GF-D8 (cell line): ENCODE measurements around the gene LYL1.
"Not testable (repeated sequence)": the region's sequence is repeated elsewhere in the genome, so short reads cannot be mapped to it uniquely, and the experiment has no call there.

Experiments
- DNase-seq: peaks from one replicate; lab custom pipeline; 2025; lab: John Stamatoyannopoulos, UW

The LYL1 gene

DNA sequence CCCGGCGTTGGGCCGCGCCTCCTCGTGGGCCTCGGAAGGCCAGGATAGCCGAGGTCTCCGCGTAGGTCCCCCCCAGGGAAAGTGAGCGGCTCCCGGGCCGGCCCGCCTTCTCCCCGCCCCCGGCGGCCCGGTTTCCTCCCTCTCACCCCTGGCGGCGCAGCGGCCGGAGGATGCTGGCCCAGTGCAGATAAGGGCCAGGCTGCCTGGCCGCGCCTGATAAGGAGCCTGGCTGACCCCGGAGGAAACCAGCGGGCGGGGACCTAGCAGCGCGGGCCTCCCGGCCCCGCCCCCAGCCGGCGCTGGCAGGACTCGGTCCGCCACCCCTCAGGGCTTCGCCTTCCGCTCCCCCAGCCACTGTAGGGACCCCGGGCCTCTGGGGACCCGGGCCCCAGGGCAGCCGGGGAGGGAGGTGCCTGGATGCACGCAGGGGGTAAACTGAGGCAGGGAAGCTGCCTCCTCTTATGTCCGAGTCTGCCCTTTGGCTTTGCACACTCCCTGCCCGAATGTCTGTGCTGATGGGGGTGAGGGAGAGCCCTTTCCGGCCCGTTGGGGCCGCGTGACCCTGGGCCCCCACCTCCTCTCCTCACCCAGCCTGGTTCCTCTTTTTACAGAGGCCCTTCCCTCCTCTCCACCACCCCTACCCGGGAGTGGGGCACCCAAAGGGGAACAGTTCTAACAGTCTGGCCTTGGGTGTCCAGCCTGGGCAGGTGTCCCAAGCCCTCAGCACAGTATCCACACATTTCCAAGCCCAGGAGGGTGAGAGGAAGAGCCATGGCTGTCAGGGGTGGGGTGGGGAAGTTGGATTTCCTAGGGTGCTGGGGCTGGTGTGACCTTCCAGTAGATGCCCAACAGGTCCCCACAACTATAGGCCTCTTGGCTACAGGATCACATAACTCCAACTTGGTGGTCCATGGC is at the start of gene LYL1:
Gene LYL1, minus strand, starts transcription at position 193 of the 915 bp plus-strand sequence. CDS start 1,687 bp downstream, outside the sequence.
- peak; percentile 92 for DNase-seq

DNA sequence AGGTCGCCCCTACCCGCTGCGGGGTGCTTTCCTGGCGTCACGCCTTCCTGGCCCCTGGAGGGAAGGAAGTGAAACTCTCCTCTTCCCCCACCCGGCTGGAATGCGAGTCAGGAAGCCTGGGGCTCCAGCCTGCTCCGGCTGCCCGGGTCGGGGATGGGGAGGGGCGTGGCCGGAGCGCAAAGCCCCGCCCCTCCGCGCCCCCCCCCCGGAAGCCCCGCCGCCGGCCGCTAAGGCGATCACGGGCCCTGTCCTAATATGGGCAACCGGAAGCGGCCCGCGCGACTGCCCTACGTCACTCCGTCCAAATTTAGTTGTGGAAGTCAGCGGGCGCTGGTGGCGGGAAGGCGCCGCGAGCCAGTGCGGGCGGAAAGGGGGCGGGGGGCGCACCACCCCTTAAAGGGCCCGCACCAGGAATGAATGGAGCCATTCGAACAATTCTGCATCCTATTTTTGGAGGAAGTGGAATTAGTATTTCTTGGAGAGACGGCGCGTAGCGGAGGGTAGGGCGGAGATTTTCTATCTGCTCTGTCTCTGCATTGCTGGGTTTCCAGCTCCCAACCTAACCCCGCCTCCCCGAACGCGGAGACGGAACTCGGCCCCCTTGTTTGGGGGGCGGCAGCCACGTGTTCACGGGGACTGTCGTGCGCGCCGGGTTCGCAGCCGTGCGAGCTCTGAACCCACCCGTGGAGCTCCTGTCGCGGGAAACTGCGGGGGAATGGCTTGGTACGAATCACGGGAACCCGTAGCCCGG is 49.1 kb upstream of the LYL1 start:
- DNase-seq = peak; percentile 91

DNA sequence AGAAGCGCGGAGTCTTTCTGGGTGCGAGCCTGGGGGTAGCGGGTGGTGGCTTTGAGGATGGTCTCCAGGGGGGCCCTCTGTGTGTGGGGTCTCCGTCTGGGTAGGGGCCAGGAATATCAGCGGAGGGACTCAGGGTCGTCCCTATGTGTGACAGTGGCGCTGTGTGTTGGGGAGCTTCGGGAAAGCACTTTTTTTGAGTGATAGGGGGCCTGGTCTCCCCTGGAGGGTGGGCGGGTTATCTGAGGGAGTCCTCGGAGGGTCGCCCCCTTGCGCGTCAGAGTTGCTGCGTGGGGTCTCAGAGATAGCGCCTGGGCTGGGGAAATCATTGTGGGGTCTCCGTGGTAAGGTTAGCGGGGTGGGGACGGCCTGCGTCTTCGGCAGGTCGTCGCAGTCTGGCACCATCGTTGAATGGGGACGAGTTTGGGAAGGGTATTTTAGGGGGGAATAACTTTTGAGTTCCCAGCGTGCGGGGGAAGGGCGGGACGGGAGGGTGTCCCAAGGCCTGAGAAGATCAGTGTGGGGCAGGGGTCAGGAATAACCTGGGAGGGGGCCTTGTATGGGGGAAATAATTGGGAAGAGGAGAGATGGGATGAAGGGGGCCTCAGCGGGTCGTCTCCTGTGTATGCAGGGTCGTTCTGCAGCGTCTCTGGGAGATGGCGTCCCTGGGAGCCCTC is 48.4 kb upstream of the LYL1 start:
- no peak for DNase-seq

DNA sequence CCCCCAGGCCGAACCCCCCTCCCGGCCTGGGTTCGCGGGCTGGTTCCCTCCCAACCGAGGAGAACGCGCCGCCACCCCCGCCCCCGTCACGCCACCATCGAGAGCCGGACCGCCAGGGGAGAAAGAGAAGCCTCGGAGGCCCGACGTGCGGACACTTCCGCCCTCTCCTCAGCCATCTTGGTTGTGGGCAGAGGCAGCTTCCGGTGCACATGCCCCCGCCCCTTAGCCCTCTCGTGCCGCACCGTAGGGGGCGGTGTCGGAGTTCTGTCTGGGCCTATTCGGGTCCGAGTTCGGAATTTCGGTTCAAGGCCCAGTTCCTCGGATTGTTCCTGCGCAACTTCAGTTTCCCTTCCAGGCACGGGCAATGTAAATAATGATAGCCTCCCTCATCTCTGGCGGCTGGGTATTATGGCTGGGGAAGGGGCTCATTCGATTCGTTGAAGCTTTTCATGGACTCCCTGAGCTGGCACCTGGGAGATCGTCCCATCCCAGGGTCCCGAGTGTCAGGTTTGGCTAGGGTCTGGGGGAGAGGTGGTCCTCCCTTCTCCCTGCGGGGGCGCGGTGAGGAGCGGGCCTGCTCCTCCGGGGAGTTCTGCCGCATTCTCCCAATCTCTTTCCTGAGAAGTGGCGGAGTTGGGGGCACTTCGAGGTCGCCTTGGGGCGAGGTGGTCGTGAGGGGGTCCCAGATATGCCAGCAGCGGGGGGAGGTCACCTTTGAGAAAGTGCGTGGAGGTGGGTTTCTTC is 47.7 kb upstream of the LYL1 start, which contains the start of the genes IER2 and STX10:
Gene IER2, plus strand, starts transcription at position 225 of the 744 bp plus-strand sequence. CDS start 2,776 bp downstream, outside the sequence.
Gene STX10, minus strand, starts transcription at position 189 of the 744 bp plus-strand sequence. CDS start 202 bp downstream, outside the sequence.
- DNase-seq = peak; percentile 84

DNA sequence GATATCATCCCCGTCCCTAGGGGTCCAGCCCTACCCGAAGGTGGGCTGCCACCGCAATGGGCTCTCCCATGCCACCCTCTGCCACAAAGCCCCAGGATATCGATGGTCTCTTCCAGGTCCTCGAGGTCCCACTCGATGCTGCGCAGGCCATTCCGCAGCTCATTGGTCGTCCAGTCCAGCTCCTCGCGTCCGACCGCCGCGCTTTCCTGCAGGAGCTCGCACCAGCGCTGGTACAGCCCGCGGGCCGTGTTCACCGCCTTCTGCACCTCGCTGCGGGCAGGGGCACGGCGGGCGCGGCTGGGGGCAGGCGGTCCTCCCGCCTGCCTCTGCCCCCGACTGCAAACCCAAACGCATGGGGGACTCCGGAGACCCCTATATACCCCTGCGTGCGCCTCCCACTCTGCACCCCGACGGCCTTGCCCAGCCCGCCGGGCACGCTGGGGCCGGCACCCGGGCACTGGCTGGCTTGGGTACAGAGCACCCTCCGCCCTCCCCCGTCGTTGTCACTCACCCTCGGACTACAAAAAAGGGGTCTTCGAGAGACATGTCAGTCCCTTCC is 47.0 kb upstream of the LYL1 start:
- DNase-seq = no peak

DNA sequence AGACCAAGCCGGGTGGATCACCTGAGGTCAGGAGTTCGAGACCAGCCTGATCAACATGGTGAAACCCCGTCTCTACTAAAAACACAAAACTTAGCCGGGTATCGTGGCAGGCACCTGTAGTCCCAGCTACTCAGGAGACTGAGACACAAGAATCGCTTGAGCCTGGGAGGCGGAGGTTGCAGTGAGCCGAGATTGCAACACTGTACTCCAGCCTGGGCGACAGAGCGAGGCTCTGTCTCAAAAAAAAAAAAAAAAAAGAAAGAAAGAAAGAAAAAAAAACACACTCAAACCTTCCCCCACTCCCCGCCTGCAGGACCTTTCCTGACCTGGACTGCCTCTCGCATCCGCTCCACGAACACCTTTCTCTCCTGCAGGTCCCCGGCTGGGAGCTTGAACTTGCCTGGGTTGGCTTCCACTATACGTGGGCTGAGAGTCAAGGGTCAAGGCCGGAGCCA is 46.5 kb upstream of the LYL1 start:
- DNase-seq = not testable (repeated sequence)

DNA sequence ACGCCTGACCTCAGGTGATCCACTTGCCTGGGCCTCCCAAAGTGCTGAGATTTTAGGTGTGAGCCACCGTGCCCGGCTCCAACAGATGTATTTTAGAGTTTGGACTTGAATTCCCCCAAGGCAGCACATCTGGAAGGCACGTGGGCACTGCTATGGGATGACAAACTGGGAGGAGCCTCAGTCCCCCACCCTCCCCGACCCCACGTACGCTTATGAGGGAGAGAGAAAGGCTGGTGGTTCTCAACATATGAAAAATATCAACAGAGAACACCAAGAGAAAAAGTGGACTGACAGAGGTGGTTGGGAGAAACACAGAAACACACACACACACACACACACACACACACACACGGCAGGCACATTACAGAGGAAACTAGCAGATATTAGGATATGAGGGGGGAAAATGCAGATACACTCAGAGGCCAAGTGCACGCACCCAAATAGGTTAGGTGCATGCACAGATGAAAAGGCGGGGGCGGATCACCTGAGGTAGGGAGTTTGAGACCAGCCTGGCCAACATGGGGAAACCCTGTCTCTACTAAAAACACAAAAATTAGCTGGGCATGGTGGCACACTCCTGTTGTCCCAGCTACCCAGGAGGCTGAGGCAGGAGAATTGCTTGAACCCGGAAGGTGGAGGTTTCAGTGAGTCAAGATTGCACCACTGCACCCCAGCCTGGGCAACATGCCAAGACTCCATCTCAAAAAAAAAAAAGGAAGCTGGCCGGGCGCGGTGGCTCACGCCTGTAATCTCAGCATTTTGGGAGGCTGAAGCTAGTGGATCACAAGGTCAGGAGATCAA is 44.3 kb upstream of the LYL1 start:
- peak; percentile 61 for DNase-seq

DNA sequence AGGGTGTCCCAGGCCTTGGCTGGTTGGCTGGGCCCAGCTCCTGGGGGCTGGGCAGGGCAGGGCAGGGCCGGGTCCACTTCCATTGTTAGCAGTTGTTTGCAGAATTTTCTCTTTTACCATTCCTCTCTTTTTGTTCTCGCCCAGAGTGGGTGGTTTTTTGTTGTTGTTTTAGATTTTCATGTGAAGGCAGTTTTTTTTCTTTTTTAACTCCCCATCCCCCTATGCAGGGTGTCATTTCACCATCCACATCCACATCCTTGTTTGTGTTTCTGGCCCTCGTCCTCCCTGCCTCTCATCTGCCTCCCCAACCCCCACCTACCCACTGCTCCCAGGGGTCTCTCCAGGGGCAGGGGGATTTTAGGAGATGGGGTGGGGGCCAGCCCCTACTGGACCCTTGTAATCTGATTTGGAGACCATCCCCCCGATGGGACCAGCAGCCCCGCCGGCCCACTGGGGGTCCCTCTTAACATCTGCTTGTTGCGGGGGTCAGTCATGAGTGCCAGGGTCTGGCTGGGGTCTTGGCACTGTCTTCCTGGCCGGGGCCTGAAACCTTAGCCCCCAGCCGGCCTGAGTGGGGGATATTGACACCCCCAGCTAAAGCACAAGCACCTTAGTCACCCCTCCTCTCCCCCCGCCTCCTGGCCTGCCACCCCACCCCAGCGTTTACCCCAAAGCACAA is 37.1 kb upstream of the LYL1 start:
- no peak for DNase-seq

DNA sequence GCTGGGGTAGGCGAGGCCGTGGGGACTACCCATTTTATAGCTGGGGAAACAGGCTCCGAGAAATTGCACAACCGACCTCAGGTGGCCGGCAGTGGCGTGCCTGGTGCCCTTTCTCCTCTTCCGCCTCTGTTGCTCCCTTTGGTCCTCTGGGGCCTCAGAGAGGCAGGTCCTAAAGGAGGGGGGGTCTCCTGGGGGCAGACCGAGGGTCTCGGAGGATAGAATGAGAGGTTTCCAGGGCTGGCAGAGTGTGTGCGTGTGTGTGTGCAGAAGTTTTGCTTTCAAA is 36.2 kb upstream of the LYL1 start:
- DNase-seq = peak; percentile 20

DNA sequence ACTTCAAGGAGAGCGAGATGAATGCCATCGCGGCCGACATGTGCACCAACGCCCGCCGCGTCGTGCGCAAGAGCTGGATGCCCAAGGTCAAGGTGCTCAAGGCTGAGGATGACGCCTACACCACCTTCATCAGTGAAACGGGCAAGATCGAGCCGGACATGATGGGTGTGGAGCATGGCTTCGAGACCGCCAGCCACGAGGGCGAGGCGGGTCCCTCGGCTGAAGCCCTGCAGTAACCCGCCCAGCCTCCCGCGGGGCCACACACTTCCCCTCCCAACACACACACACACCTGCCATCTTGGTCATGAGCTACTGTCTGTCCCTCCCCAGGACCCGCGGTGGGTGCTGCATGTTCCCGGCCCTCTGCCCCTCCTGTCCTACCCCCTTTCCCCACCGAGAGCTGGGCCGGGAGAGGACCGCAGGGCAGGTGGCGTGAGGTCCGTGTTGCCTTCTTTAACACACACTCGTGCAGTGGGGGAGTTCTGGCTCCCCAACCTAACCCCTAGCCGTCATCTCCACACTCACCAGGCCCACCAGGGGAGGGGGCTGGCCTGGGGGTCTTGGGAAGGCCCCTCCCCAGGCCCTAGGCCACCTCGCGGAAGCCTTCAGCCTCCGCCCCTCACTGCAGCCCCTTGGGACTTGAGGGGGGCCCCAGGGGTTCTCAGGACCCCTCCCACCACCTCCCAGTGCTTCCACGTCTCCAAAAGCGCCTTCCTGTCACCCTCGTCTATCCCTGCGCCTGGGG is 35.7 kb upstream of the LYL1 start:
- DNase-seq = no peak

DNA sequence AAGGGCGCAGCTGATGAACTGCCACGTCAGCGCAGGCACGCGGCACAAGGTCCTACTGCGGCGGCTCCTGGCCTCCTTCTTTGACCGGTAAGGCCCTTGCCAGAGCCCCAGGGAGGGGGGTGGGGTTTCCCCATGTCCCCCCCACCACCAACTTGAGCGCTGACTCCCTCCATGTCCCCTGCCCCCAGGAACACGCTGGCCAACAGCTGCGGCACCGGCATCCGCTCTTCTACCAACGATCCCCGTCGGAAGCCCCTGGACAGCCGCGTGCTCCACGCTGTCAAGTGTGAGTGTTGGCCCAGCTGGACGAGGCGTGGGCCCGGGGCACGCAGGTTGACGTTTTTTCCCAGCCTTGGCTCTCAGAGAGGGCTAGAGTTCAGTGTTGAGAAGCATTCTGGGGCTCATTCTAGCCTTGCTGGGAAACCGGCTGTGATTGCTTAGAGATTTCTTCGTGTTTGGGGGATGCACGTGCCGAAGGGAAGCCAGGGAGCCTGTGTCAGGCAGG is 34.7 kb upstream of the LYL1 start:
- no peak for DNase-seq

DNA sequence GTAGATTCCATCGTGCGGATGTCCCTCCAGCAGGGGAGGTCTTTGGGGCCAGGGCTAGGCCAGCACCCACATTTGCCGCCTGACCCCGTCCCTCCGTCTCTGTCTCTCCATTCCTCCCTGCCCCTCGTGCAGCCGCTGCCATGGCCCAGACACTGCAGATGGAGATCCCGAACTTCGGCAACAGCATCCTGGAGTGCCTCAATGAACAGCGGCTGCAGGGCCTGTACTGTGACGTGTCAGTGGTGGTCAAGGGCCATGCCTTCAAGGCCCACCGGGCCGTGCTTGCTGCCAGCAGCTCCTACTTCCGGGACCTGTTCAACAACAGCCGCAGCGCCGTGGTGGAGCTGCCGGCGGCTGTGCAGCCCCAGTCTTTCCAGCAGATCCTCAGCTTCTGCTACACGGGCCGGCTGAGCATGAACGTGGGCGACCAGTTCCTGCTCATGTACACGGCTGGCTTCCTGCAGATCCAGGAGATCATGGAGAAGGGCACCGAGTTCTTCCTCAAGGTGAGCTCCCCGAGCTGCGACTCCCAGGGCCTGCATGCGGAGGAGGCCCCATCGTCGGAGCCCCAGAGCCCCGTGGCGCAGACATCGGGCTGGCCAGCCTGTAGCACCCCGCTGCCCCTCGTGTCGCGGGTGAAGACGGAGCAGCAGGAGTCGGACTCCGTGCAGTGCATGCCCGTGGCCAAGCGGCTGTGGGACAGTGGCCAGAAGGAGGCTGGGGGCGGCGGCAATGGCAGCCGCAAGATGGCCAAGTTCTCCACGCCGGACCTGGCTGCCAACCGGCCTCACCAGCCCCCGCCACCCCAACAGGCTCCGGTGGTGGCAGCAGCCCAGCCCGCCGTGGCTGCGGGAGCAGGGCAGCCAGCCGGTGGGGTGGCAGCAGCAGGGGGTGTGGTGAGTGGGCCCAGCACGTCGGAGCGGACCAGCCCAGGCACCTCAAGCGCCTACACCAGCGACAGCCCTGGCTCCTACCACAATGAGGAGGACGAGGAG is 32.7 kb upstream of the LYL1 start:
- DNase-seq = no peak

DNA sequence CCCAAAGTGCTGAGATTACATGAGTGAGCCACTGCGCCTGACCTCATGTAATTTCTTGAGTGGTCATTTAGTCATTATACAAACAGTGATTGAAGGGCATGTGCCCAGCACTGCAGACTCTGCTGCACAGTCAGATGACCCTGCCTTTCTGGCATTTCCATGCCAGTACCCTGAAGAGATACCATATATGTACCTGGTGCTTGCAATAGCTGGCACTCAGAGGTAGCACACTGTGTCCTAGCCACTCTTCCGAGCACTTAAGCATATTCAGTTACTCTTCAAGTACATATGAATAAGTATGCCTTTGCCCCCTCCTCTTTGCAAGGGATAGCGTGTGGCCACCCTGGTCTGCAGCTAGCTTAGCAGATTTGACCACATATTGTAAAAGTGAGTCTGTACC is 32.0 kb upstream of the LYL1 start:
- DNase-seq = no peak

DNA sequence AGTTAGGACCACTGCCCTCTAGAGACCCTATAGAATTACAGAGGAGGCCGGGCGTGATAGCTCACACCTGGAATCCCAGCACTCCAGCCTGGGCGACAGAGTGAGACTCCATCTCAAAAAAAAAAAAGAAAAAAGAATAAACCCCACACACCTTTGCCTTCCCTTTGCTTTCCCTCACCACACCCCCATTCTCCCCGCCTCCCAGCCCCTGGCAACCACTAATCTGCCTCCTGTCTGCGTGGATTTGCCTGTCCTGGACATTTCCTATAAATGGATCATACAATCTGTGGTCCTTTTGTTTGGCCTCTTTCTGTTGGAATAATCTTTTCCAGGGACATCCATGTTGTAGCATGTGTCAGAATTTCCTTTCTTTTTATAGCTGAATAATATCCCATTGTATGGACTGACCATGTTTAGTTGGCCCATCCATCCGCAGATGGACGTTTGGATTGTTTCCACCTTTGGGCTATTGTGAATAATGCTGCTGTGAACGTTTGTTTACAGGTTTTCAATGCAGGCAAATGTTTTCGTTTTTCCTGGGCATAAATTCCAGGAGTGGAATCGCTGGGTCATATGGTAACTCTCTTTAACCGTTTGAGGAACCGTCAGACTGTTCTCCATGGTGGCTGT is 30.7 kb upstream of the LYL1 start:
- DNase-seq = no peak

DNA sequence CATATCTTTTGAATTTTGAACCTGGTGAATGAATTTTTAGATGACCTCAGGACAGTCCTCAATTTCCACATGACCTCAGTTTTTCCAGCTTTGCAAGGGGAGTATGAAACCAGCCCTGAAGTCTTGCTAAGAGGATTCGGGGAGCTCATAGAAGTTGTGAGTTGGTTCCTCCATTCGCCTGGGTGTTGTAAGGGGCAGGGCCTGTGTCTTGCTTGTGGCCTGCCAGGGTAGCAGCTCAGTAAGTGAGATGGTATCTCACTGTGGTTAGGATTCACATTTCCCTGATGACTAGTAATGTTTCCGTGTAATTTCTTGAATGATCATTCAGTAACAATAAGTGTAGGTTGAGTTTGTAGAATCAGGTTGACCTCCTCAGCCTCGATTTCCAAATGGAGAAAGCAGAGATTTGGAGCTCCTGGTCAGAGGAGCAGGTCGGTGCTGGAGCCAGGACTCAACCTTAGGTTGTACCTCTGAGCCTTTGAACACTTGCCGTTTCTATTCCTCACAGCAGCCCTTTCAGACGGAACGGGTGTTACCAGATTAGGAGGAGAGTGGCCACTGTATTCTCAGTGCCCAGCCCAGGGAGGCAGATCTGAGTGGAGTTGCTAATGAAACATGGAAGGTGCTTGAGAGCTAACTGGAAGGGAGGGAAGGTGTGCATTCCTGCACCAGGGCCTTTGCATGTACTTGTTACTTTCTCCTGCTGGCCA is 30.0 kb upstream of the LYL1 start:
- peak; percentile 88 for DNase-seq

DNA sequence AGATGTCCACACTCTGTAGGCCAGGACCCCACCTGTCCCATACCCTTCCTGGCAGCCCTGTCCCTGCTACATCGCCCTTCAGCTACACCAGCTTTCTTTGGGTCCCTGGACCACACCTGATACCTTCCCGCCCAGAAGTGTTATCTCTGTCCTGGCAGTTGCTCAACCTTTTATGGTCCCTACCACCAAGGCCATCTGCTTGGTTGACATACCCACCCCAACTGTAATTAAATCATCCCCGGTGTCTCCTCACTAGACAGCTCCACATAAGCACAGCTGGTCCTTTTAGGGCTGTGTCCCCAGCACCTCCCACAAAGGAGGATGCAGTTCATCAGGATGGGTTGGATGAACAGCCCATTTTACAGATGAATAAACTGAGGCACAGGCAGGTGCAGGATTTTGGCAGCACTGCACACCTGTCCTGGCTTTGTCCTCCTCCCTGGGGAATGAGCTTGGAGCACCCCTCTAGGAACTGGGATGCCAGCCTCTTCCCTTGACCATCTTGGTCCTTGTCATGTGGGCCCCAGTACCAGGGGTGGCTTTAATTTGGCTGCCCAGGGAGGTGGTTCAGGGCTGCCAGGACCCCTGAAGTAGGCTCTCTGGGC is 28.3 kb upstream of the LYL1 start:
- no peak for DNase-seq
